Measurements from ENCODE around the gene DTNBP1.

DTNBP1 gene

DNA sequence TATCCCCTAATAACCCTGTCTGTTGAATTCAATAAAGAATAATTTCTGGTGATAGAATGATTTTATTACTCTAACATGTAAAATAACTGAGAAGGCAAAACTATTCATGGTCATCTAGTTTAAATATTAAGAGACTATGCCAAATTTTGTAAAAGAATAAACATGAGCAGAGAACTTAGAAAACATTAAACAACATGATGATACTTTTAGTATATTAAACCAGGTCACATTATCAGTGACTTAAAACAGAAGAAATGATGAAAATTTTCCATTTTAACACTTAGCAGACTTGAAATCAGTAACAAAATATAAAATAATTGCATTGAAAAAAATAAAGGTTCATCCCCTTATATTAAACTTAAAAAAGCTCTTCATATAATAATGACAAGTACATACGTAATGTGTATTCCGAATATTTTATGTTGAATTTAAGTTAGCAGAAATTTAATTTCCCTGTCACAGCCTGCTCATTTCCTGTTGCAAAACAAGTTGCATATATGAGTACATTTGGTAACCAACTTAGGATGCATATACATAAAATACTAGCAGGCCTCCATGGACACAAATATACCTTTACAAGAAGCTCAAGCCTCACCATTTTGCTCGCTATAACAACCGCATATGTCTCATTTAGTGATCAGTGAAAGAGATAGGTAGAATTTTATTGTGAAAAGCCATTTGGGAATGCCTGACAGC, 40.6 kb downstream of the DTNBP1 start:
- no peak for DNase-seq

DNA sequence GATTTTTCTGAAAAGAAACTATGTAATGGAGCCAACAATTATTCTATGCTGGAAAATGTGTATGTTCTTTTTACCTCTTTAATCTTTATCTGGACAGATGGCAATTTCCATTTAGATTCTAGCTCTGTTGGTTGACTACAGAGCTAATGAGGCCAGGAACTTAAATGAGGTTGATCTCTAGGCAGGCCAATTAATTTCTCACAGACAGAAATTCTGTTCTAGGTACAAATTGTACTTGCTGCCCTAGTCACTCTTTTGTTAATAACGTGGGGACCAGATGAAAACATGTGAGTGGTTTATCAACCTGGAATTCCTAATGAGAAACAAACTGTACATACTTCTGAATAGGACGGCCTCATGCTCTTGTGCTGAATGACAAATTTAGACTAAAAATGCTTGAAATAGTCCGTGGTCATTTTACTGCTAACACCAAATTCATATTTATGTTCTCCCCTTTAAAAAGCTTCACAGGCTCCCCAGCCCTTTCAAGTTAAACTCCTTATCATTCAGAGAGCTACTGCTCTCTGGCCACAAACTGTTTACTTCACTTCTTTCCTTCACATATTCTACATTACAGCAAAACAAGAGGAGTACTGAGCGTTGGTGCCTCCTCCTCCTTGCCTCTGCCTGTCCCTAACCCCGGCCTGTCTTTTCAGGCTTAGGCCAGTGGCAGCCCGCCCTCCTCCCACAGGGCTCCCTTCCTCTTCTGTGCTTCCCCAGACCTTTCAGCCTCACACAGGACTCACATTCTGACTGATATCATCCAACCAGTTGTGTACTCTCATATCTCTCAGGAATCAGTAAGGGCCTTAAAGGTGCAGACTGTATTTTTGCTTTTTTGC, 41.4 kb downstream of the DTNBP1 start:
- DNase-seq: peak; percentile 12 to 53

DNA sequence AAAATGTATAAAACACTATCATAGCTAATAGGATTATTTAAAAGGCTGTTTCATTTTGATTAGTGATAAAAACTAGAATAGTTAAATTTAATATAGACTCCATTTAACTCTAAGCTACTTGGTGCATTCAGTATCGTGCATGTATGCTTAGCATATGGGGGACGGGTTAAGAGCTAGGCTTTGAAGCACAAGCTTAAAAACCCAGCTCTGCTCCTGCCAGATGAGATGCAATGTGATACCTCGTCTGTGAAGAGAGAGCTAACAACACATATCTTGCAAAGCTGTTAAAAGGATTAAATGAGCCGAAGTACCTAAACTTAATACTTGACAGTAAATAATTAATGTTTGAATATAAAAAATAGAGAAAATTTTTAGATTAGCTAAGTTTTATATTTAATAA, 42.2 kb downstream of the DTNBP1 start:
- DNase-seq: no peak

DNA sequence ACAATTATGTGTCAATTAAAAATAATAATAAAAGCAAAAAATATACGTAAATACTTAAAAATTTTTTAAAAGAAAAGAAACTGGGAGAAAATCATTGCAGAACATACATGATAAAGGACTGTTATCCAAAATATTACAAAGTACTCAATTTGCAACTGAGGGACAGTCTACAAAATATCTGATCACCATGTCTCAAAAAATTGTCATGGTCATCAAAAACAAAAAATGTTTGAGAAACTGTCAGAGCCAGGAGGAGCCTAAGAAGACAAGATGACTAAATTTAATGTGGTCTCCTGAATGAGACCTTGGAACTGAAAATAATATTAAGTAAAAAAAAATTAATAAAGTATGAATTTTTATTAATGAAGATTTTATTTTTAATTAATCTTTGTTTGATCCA, 43.5 kb downstream of the DTNBP1 start:
- DNase-seq: no peak

DNA sequence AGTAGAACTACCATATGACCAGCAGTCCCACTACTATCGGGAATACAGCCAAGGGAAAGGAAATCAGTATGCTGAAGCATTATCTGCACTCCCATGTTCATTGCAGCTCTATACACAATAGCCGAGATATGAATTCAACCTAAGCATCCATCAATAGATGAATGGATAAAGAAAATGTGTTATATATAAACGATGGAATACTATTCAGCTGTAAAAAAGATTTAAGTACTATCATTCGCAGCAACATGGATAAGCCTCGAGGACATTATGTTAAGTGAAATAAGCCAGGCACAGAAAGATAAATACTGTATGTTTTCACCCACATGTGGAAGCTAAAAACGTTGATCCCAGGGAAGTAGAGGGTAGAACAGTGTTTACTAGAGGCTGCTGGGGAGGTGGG, 44.1 kb downstream of the DTNBP1 start:
- no peak for DNase-seq

DNA sequence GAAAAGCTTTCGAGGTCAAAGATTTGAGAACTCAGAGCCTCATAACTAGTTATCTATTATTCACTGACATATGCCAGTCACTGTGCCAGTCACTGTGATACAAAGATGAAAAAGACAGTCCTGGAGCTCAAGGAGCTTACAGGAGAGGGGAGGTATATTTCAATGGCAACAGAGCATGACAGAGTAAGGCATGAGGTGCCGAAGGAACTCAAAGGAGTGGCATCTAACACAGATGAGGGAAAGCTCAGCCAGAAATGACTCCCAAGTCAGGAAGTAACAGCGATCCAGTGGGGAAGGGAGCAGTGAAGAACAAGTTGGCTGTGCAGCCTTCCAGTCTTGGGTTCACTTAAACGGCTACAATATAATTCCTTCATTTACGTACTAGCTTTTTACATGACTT, 46.6 kb downstream of the DTNBP1 start:
- DNase-seq: no peak

DNA sequence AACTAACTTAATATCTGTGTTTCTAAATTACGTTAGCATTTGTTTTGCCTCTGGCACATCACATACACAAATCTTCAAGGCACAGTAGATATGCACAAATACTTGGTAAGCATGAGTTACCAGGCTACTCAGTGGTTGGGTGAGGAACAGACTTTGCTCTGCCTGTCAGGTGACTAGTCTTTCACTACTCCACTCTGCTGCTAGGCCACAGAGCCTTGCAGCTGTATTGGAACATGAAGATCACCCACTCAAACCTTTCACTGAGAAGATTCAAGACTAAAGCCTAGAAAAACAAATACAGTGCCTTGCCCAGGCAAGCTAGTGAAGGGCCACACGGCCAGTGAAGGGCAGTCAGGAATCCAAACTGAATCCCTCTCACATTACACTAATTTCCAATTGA, 47.0 kb downstream of the DTNBP1 start:
- no peak for DNase-seq

DNA sequence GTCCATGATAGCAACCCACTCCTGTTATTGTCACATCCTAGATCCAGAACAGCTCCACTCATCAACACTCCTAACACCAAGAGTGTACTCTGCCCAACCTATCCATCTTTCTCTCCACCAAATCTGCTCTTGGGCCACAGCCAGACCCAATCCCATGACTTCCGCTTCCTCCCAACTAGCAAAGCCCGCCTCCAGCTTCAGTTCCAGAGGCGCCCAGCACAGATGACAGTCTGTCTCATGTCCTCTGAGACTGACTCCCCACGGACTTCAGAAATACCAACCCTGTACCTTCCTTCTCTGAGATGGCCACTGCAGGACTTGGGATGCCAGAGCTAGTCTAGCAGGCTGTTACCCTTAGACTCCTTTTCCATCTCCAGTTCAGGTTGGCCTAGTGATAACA, 48.6 kb downstream of the DTNBP1 start:
- DNase-seq: no peak

DNA sequence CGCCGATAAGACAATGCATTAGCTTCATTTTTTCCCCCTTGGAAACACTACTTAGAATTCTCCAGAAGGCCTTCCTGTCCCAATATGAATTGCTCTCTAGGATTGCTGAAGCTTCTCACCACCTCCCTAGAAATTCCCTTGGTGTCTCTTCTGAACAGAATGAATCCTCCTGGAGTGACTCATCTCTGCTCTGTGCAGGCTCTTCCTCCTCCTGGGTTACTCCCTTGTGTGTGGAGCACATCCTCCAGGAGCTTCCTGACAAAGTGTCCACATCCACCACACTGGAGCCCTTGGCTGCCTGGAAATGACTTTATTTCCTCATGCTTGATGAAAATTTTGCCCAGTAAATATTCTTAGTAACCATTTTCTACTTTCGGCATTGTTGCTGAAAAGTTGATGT, 54.4 kb downstream of the DTNBP1 start:
- no peak for DNase-seq

DNA sequence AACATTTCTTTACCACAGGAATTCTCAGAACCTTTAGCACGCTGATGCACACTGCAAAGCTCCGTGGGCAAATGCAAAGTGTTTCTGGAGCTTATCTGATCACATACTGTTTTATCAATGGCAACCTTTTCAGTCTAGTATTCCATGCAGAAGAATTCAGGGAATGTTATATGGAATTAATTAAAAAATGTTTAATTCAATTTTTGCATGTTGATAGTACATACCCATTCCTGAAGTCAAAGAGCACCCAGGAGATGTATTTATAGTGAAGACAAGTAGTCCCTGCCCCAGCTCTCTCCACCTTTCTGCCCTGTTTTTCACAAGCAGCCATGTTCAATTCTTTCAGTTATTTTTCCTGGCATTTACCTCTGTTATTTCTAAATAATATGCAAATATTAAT, 55.2 kb downstream of the DTNBP1 start:
- no peak for DNase-seq

DNA sequence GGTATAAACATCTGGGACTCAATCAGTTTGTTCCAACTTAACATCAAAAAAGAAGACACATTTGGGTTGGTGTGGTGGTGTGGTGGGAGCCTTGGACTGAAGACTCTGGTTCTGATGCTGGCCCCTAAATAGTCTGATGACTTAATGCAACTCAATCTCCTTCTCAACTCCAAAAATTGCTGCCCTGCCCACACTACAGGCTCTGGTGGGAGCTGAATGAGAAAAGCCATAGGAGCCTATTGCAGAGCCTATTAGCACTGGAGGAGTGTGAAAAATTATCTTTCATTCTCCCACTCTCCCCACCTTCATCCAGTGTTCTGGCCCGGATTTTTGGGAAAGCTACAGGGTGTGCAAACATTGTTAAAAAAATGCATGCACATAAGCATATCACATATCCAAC, 56.5 kb downstream of the DTNBP1 start:
- DNase-seq: no peak

DNA sequence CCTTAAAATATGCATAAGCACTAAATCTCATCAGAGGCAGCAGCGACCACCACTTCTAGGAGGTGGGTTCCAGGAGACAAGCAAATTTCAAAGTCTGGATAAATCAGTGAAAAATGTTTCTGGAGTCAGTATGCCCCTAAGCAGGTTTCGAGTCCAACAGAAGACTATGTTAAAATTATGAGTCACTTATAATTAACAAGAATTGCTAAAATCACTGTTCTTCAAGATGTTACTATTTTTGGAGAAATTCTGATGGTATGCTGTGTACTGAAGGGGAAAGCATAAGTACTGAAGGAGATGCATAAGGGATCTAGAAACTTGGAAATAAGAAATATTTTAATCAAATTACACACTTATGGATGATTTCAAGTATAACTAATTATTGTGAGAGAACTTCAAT, 58.0 kb downstream of the DTNBP1 start:
- no peak for DNase-seq

DNA sequence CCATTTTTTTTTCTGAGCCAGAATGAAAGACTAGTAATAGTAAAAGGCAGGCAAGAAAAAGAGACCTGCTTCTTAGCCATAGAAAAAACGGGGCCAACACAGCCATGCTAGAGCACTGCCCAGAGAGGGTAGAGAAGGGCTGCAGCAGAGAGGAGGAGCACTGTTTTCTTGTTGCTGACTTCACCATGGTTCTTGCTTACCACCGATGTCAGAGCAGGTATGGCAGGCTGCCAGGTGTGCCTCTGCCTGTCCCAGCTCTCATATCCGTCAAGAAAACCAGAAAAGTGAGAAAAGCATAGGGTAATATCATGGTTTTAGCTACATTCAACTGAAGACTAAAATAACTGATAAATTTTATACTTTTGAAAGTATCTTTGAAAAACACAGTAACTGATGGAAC, 60.7 kb downstream of the DTNBP1 start:
- DNase-seq: no peak

DNA sequence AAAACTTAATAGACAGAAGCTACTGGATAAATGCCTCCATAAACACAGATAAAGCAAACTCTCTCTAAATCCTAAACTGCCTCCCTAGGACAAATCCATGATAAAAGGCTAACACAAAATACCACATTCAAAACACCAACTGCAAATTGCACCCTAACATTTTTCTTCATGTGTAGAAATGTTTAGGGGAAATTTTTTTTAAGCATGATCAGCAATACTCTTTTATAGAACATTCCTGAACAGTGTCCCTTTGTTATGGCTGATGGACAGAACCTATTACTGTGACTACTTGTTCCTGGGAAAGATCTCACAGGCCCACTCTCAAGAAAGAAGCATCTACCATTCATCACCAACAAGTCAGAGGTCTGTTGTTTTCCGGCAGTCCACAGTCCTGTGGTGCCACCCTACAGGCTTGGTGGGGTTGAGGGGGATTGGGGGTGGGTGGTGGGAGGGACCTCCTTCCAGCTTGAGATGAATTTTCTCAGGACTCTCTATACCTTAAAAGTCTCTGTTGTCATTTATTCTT, 64.5 kb downstream of the DTNBP1 start:
- DNase-seq: no peak

DNA sequence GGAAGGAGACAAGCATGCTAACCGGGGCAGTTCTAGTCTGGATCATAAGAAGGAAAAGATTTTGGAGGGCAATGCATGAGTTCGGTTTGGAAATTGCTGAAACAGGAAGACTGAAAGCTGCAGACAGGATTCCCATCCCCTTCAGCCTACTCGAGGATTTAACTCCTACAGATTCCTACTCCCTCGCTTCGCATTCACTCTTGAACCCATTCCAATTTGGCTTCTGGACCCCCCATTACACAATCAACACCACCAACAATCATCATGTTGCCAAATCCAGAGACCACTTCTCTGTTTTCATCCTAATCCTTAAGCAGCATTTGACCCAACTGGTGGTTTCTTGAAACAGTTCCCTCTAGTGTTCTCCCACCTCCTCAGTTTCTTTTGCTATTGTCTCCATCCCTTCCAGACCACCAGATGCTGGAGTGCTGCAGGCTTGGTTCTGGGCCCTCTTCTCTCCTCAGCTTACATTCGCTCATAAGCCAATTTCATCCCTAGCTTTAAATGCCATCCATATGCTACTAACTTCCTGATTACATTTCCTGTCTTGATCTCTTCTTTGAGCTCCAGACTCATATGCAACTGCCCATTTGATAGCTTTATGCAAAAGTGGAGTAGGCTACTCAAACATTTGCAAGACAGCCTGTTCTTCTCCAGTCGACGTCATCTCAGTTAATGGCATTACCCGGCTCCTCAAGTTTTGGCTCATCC, 66.5 kb downstream of the DTNBP1 start:
- DNase-seq: peak in 1 of 2 donors; percentile 10

DNA sequence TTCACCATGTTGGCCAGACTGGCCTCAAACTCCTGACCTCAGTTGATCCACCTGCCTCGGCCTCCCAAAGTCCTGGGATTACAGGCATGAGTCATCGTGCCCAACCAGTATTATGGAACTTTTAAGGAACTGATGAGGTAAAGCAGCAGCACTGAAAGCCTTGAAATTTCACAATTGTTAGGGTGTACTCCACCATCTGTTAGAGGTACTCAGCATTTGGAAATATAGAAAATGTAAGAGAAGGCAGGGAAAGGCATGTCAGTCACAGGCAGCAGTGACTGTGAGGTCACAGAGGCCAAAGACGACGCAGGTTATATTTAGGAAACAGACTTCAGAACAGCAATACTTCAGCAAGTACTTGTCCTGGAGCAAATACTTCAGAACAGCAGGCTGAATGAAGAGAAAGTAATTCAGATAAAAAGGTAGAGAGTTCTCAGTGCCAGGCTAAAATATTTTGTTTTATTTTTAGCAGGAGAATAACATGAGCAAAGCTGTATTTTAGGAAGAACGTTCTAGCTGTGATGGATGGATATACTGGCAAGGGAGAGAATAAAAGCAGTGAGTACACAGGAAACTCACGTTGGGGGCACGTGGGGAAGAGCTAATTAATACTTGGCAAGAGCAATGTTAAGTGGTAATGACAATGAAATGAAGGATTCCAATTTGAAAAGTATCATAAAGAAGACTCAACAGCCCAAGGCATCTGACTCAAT, 67.2 kb downstream of the DTNBP1 start:
- DNase-seq: no peak

DNA sequence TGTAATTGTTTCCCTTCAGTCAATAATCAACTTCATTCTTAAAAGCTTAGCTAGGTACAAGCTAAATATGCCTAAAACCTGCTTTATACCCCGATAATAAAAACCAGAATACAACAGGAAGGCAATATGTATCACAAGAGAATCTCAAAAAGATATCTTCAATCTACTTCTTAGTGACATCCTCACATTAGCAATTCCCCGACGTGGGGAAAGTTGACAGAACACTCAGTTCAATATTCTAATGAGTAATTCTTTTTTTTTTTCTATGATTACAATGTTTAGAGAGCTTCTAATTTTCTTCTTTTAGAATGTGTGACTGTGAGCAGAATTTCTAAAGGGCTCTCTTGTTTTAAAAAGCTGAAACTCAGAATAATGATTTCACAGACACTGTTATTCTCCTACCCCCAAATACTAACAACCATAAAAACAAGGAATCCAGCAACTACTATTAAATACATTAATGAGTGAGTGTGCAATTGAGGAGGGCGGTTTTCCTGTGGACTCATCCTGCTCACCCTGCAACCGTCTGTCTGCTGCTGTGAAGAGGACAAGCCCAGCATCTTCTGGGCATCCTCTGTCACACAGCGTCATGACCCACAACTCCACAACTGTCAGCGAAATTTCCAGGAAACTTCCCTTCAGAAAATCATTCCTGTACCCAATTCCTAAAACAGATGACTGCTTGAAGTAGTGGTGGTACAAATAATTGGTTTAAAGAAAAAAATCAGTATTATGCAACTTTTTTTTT, 68.1 kb downstream of the DTNBP1 start:
- no peak for DNase-seq

DNA sequence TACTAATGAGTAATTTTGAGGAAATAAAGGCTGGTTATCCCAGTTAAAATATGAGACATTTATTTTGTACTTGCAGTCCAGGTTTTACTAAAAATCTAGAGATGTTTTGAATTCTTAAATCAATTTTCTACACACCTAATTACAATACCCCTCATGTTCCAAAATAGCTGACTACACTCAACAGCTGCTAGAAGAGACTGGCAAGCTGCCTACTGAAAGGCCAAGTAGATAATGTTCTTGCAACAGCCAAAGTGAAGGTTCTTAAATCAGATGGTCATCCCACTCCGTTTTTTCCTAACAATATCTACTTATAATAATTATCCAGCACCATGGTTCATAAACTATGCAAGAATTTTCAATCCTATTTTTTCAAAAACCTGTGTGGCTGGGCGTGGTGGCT, 69.0 kb downstream of the DTNBP1 start:
- DNase-seq: no peak

DNA sequence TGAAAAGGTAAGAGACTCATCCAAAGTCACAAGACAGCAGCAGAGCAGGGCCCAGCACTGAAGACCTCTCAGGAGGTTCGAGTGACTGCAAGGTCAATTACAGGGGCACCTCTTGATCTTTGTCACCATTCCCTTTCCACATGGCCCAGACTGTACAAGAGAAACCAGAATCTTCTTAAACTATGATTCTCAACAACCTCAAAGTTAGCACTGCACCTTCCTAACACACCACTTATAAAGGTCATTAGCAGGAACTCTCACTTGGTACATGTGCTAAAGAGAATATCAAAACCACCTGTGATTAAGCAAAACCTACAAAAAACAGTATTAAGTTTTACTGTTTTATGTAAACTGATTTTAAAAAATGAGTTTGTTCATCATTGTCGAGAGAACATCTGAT, 70.2 kb downstream of the DTNBP1 start:
- no peak for DNase-seq

DNA sequence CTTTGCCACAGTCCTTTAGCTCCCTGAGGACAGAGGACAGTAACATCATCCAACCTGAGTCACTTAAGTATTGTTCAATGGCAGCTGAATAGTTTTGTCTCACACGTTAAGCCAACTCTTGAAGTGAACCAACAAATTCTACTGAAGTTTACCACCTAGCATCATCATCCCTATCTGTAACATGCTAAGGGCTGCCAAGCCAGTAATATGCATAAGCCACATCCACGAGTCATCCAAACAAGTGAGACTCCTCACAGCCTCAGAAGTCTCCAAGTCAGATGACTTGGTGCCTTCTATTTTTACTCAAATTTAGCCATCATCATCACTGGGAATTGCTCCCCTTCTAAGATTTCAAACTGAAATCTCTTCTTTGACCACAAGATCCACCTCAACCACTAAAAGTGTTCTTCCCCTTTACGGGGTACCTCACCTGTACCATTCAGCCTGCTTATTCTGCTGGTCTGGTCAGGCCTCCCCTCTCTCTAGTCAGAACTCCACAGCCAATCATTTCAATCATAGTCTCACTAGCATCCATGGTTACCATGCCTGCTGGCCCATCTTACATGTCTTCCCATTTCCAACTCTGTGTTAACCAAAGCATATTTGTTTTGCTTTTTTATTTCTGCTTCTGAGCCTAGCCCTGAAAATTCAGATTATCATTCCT, 73.7 kb downstream of the DTNBP1 start:
- DNase-seq: no peak

DNA sequence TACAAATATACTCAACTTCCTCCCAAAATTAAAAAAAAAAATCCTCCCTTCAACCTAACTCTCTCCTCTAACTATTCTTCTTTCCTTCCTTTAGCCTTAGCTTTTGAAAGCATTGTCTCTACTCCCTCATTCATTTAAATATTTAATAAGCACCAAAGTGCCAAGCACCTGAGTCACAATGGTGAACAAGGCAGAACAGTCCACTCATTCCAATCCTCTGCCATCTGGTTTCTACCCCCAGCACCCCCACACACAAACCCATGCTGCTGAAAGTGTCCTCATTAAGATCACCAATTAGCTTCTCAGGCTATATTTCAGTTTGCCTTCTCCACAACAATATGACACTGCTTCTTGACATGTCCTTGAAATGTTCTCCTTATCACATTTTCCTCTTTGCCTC, 76.3 kb downstream of the DTNBP1 start:
- no peak for DNase-seq

DNA sequence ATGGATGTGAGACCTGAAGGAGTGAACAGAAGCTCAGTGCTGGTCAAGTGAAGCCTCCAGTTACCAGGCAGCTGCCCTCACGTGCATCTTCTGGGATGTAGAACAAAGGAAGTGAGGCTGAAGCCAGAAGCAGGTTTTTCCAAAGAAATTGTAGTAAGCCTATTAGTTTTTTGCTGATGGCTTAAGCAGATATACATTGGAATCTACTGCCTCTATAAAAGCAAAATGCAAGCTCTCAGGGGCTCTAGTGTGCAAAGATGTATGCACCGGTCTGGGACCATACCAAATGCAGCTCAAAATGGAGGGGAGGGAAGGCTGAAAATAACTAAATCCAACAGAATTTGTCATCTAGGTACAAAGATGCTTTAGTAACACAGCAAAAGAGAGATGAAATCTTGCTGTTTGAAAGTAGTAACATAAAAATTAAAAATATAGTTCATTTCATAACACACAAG, 77.0 kb downstream of the DTNBP1 start:
- no peak for DNase-seq
